ENCODE measurements around the gene PRSS36.
A peak's percentile ranks its signal among the peaks of the same experiment; 100 is the strongest.

Gene PRSS36

DNA sequence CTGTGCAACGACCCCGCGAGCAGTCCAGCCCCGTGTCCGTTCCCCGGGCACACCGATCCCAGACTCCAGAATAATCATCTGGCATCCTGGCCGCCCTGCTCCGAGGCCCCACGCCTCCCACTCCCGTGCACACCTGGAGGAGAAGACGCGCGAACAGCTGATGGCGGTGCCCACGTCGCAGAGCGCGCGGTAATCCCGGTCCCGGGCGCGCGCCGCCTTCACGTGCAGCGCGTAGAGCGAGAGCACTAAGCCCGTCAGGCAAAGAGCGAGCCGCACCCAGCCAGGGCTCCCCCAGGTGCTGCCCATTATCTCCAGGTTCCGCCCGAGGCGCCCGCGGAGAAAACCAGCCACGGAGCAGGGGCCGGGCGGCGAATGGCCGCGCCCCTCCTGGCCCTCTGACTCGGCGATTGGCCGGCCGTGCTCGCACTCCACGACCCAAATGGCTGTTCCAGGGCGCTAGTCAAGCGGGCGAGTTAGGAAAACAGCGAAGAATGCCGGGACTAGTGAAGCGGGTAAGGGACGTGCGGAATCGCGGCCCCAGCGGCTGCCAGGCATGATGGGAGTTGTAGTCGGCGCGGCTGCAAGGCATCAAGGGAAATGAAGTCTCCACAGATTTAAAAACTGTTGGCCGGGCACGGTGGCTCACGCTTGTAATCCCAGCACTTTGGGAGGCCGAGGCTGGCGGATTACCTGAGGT is 55.3 kb downstream of the PRSS36 start, which contains the start of gene VKORC1:
Gene VKORC1, minus strand, starts transcription at position 374 of the 697 bp plus-strand sequence. Its CDS starts 68 bp downstream, at position 306.
- DNase-seq: peak; percentile 86 to 89

- DNase-seq: no peak
Measured at GRCh38 chr16:31094088-31094423, 55.8 kb downstream of the PRSS36 start.

- peak in 1 of 2 experiments; percentile 5 for DNase-seq
Measured at GRCh38 chr16:31093132-31093703, 56.6 kb downstream of the PRSS36 start.

GRCh38 chr16:31092330-31092729 is 57.5 kb downstream of the PRSS36 start:
- DNase-seq: no peak

DNA sequence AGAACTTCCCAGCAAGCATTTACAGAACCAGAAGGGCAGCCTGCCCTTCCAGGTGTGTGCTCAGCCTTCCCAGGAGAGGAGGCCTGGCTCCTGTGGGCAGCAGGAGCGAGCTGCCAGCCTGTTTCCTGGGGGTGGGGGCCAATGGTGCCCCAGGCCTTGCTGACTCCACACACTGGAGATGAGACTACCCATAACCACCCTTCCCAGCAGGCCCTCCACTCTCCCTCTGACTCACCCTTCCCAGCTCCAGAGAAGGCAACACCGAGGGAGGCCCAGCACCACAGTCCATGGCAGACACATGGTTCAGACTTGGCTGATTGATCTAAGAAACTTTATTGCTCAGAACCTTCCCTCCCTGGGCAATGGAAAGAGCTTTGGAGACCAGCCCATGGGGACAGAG is 59.3 kb downstream of the PRSS36 start:
- DNase-seq: no peak

DNA sequence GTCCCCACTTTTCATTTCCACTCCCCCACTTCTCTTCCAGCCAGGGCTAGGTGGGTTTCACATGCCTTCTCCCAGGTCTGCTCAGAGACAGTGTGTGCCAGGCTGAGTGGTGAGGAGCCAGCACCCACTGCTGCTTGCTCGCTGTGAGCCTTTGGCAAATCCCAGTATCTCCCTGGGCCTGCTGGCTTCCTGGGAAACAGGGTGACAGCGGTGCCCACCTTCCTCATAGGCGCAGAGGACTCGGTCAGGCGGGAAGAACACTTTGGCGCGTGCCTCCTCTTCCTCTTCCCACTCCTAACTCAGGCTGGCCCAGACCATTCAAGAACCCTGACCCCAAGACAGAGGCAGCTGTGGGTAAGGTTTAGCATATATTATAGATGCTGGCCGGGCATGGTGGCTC is 60.7 kb downstream of the PRSS36 start:
- DNase-seq: no peak
